Activated naive CD4-positive, alpha-beta T cell treated with anti-CD3 and anti-CD28 coated beads for 36 hours (primary cell): ENCODE measurements around the gene BCL7C. TPM values are rescaled to one million over a fixed set of nuclear protein-coding genes. Genes with fewer than 3 reads are reported as not detected.

ENCODE experiments used
- CTCF ChIA-PET: fragments of 350-600 bp; sonication (Branson Sonifier 250); formaldehyde crosslinking; loops from one replicate; lab custom pipeline; 2021; ENCODE audit warnings: antibody characterized with exemption; lab: Charles Lee
- DNase-seq: peaks from one replicate; pipeline ENCODE4 v3.0.0-alpha.2; 2020
- H3K27ac Mint-ChIP-seq: one replicate; pipeline ENCODE4 v1.8.0; 2021; ENCODE audit warnings: mild to moderate bottlenecking, mixed read lengths
- H3K27me3 Mint-ChIP-seq: one replicate; pipeline ENCODE4 v1.8.0; 2021; ENCODE audit warnings: low read depth, mixed read lengths
- H3K36me3 Mint-ChIP-seq: one replicate; pipeline ENCODE4 v1.8.0; 2021; ENCODE audit warnings: low read depth, mixed read lengths
- H3K4me1 Mint-ChIP-seq: one replicate; pipeline ENCODE4 v1.8.0; 2021; ENCODE audit warnings: low read depth, mixed read lengths
- H3K4me3 Mint-ChIP-seq: one replicate; pipeline ENCODE4 v1.8.0; 2021; ENCODE audit warnings: mild to moderate bottlenecking, moderate library complexity, mixed read lengths
- H3K9me3 Mint-ChIP-seq: one replicate; pipeline ENCODE4 v1.8.0; 2021; ENCODE audit warnings: mixed read lengths
- intact Hi-C: fragments of 100-400 bp; cut with micrococcal nuclease; formaldehyde crosslinking; loops from one replicate; pipeline ENCODE4 v1.15.1; 2023
- total RNA-seq, 2 experiments: library from RNA; stranded (reverse); gene quantifications; one replicate each; pipeline ENCODE4 v1.2.3, GENCODE V29; 2021

The BCL7C gene
- total RNA-seq, 2 experiments from 2014 or later: 18.1 to 18.6 TPM

GRCh38 chr16:30902029-30902972 lies 8.4 kb upstream of the BCL7C start:
- Mint-ChIP-seq H3K27me3 (no peaks in the 10 kb centered on the region), H3K27ac (peak overlapping the region; percentile 98), H3K9me3 (peaks cover 2% of the 10 kb centered on the region), H3K4me3 (peak overlapping the region; percentile 98), H3K4me1 (peaks cover 29% of the 10 kb centered on the region), H3K36me3 (peaks cover 1% of the 10 kb centered on the region)
- intact Hi-C loops: loop anchor here (1.0 to 2.0 kb wide), 2 partner anchors 28 to 58 kb away; no protein-coding TSS in a partner anchor
- DNase-seq: peak; percentile 54
- CTCF ChIA-PET: interaction anchor here (0.7 to 5.1 kb wide), 22 partner anchors 8 to 190 kb away, joined by 3 to 94 read pairs (median 5); partner anchors contain the start of gene BCL7C

- DNase-seq: peak; percentile 17
- peaks cover 34% of the 10 kb centered on the region for H3K4me1 Mint-ChIP-seq
- CTCF ChIA-PET: interaction anchor here (0.7 to 5.1 kb wide), 21 partner anchors 9 to 191 kb away, joined by 3 to 94 read pairs (median 5); partner anchors contain the start of gene BCL7C
- peaks cover 2% of the 10 kb centered on the region for H3K9me3 Mint-ChIP-seq
- peak overlapping the region; percentile 41 for H3K27ac Mint-ChIP-seq
- intact Hi-C loops: loop anchor here (1.0 to 2.0 kb wide), 3 partner anchors 21 to 57 kb away; no protein-coding TSS in a partner anchor
- H3K27me3 Mint-ChIP-seq: no peaks in the 10 kb centered on the region
- peak overlapping the region; percentile 67 for H3K4me3 Mint-ChIP-seq
- H3K36me3 Mint-ChIP-seq: peaks cover 1% of the 10 kb centered on the region
These were observed 7.5 kb upstream of the BCL7C start for GRCh38 chr16:30901201-30902028.

- H3K27ac Mint-ChIP-seq: no peak overlapping the region
These were observed 6.7 kb upstream of the BCL7C start for GRCh38 chr16:30900588-30900987.

GRCh38 chr16:30899794-30900193 lies 5.9 kb upstream of the BCL7C start:
- Mint-ChIP-seq H3K4me1 (peaks cover 44% of the 10 kb centered on the region), H3K27ac (no peak overlapping the region), H3K27me3 (no peaks in the 10 kb centered on the region), H3K36me3 (peaks cover 1% of the 10 kb centered on the region), H3K4me3 (no peak overlapping the region), H3K9me3 (peaks cover 2% of the 10 kb centered on the region)
- CTCF ChIA-PET: interaction anchor here (5.1 kb wide), 1 partner anchor 55 kb away, joined by 94 read pairs; no protein-coding TSS in a partner anchor
- no peak for DNase-seq
- intact Hi-C loops: no loop called here

More at GRCh38 chr16:30900588-30900987, 6.7 kb upstream of the BCL7C start:
- peaks cover 2% of the 10 kb centered on the region for H3K9me3 Mint-ChIP-seq
- H3K36me3 Mint-ChIP-seq: peaks cover 1% of the 10 kb centered on the region
- CTCF ChIA-PET: interaction anchor here (0.6 to 5.1 kb wide), 12 partner anchors 9 to 153 kb away, joined by 4 to 94 read pairs (median 7); no protein-coding TSS in a partner anchor
- intact Hi-C loops: no loop called here
- DNase-seq: no peak
- H3K4me1 Mint-ChIP-seq: peaks cover 42% of the 10 kb centered on the region
- no peaks in the 10 kb centered on the region for H3K27me3 Mint-ChIP-seq
- H3K4me3 Mint-ChIP-seq: no peak overlapping the region

GRCh38 chr16:30896889-30897733 lies 3.2 kb upstream of the BCL7C start:
- Mint-ChIP-seq H3K27me3 (no peaks in the 10 kb centered on the region), H3K4me1 (peaks cover 48% of the 10 kb centered on the region)
- CTCF ChIA-PET: interaction anchor here (0.6 to 0.8 kb wide), 2 partner anchors 45 to 302 kb away, joined by 3 to 5 read pairs; no protein-coding TSS in a partner anchor

GRCh38 chr16:30896261-30896888 lies 2.5 kb upstream of the BCL7C start, which contains the start of gene CTF1:
CTF1 (plus strand) TSS chr16:30896614; CDS start chr16:30896644, 30 bp downstream.
- H3K9me3 Mint-ChIP-seq: no peaks in the 10 kb centered on the region
- H3K27ac Mint-ChIP-seq: peak within 1 kb of the TSS; percentile 79
- H3K4me1 Mint-ChIP-seq: peaks cover 46% of the 10 kb centered on the region
- no peaks in the 10 kb centered on the region for H3K27me3 Mint-ChIP-seq
- intact Hi-C loops: no loop called here
- DNase-seq: no peak
- H3K4me3 Mint-ChIP-seq: peak within 1 kb of the TSS; percentile 69
- H3K36me3 Mint-ChIP-seq: peaks cover 1% of the 10 kb centered on the region
- CTCF ChIA-PET: no interaction called here

More at GRCh38 chr16:30896889-30897733, 3.2 kb upstream of the BCL7C start:
- intact Hi-C loops: no loop called here
- DNase-seq: peak; percentile 87
- peak overlapping the region; percentile 79 for H3K27ac Mint-ChIP-seq
- no peaks in the 10 kb centered on the region for H3K9me3 Mint-ChIP-seq
- H3K4me3 Mint-ChIP-seq: peak overlapping the region; percentile 69
- no peaks in the 10 kb centered on the region for H3K36me3 Mint-ChIP-seq

GRCh38 chr16:30895627-30896260 lies 1.9 kb upstream of the BCL7C start:
- H3K36me3 Mint-ChIP-seq: peaks cover 3% of the 10 kb centered on the region
- H3K4me3 Mint-ChIP-seq: peak overlapping the region; percentile 10
- no peaks in the 10 kb centered on the region for H3K9me3 Mint-ChIP-seq
- peaks cover 41% of the 10 kb centered on the region for H3K4me1 Mint-ChIP-seq
- H3K27me3 Mint-ChIP-seq: no peaks in the 10 kb centered on the region
- peak overlapping the region; percentile 79 for H3K27ac Mint-ChIP-seq
- no peak for DNase-seq
- intact Hi-C loops: loop anchor here (2.0 kb wide), 1 partner anchor 53 kb away; the partner anchor contains the start of gene ORAI3
- CTCF ChIA-PET: interaction anchor here (0.6 kb wide), 1 partner anchor 51 kb away, joined by 3 read pairs; no protein-coding TSS in a partner anchor

- H3K9me3 Mint-ChIP-seq: no peaks in the 10 kb centered on the region
- H3K4me1 Mint-ChIP-seq: peaks cover 39% of the 10 kb centered on the region
- intact Hi-C loops: loop anchor here (1.0 to 2.0 kb wide), 5 partner anchors 19 to 132 kb away; partner anchors contain the start of genes CFAP119, ORAI3 and RNF40
- CTCF ChIA-PET: interaction anchor here (0.6 kb wide), 1 partner anchor 481 kb away, joined by 4 read pairs; no protein-coding TSS in a partner anchor
- H3K27ac Mint-ChIP-seq: peak overlapping the region; percentile 78
- H3K27me3 Mint-ChIP-seq: no peaks in the 10 kb centered on the region
- no peak for DNase-seq
- peaks cover 5% of the 10 kb centered on the region for H3K36me3 Mint-ChIP-seq
- H3K4me3 Mint-ChIP-seq: peak overlapping the region; percentile 76
These were observed 877 bp upstream of the BCL7C start for GRCh38 chr16:30894540-30895368.

GRCh38 chr16:30893417-30893743 lies 497 bp downstream of the BCL7C start:
- Mint-ChIP-seq H3K36me3 (peaks cover 13% of the 10 kb centered on the region), H3K4me3 (peak overlapping the region; percentile 84), H3K4me1 (peaks cover 39% of the 10 kb centered on the region), H3K27ac (peak overlapping the region; percentile 69), H3K9me3 (no peaks in the 10 kb centered on the region), H3K27me3 (no peaks in the 10 kb centered on the region)
- intact Hi-C loops: no loop called here
- DNase-seq: peak; percentile 23
- CTCF ChIA-PET: interaction anchor here (1.2 to 3.1 kb wide), 3 partner anchors 10 to 16 kb away, joined by 3 to 23 read pairs (median 4); no protein-coding TSS in a partner anchor
